GM12878 (cell line): Measurements from ENCODE around the gene PAX5. TPM values are rescaled to one million over a fixed set of nuclear protein-coding genes. Genes with fewer than 3 reads are reported as not detected.

Experiments used
- ATAC-seq: fragments of 200-7000 bp; cut with Tn5 transposase; 3 replicates; pipeline ENCODE4 v1.9.1; 2020; ENCODE audit warnings: mild to moderate bottlenecking, moderate library complexity
- BruUV-seq: library from RNA; stranded (reverse); fragments of 400-500 nt; replicated peaks from 2 replicates; lab custom pipeline; 2021; lab: Mats Ljungman, UMichigan
- CTCF ChIA-PET: fragments of 300-600 bp; sonication (Branson Sonifier 250); formaldehyde crosslinking; extraction: SDS; loops from one replicate; lab custom pipeline; 2021; ENCODE audit warnings: inconsistent platforms; lab: Yijun Ruan, JAX
- POLR2A ChIA-PET: fragments of 350-600 bp; formaldehyde crosslinking; extraction: SDS; loops from one replicate; lab custom pipeline; 2021; ENCODE audit warnings: inconsistent platforms; lab: Charles Lee
- RAD21 ChIA-PET: fragments of 300-600 bp; sonication (Branson Sonifier 250); formaldehyde crosslinking; loops from one replicate; lab custom pipeline; 2023; ENCODE audit warnings: antibody characterized with exemption; ENCODE audit not compliant: unreplicated experiment; lab: Charles Lee
- SMC1A ChIA-PET: fragments of 300-600 bp; sonication (Branson Sonifier 250); formaldehyde crosslinking; loops from one replicate; lab custom pipeline; 2023; ENCODE audit not compliant: unreplicated experiment, uncharacterized antibody; lab: Charles Lee
- DNase-seq: peaks from one replicate; pipeline ENCODE4 v3.0.0-alpha.2; 2011; ENCODE audit warnings: low read depth, low spot score
- FAIRE-seq: peaks from 3 replicates; lab custom pipeline; 2011; peaks lifted over from hg19 to GRCh38; lab: Jason Lieb, UNC
- H2AFZ ChIP-seq: 2 replicates; pipeline ENCODE4 v1.6.0; 2011; ENCODE audit warnings: low read depth, low read length, control low read depth; ENCODE audit not compliant: control insufficient read depth
- H3K27ac ChIP-seq: 2 replicates; pipeline ENCODE4 v1.5.1; 2011; ENCODE audit warnings: control low read depth; ENCODE audit not compliant: control insufficient read depth, insufficient read depth
- H3K27me3 ChIP-seq, 2 experiments: replicated peaks in 1 of 2; 2 replicates each; pipeline versions ENCODE4 v1.6.0 to v1.6.1; 2011; ENCODE audit warnings: low read length in 1 of 2; ENCODE audit not compliant: control insufficient read depth in 2 of 2, insufficient read depth in 2 of 2
- H3K36me3 ChIP-seq, 2 experiments: 2 replicates each; pipeline ENCODE4 v1.5.1; 2011; ENCODE audit warnings: low read length in 1 of 2; ENCODE audit not compliant: control insufficient read depth in 2 of 2, insufficient read depth in 2 of 2
- H3K4me1 ChIP-seq: 2 replicates; pipeline ENCODE4 v1.6.1; 2011; ENCODE audit warnings: mild to moderate bottlenecking, low read length, moderate library complexity, mixed read lengths; ENCODE audit not compliant: control insufficient read depth, insufficient read depth
- H3K4me2 ChIP-seq: 2 replicates; pipeline ENCODE4 v1.6.0; 2011; ENCODE audit warnings: control low read depth; ENCODE audit not compliant: control insufficient read depth, insufficient read depth
- H3K4me3 ChIP-seq: fragments of 200-600 bp; sonication (generic); 2 replicates; pipeline ENCODE4 v1.5.1; 2016
- H3K79me2 ChIP-seq: 2 replicates; pipeline ENCODE4 v1.6.0; 2011; ENCODE audit warnings: low read length; ENCODE audit not compliant: control insufficient read depth, insufficient read depth
- H3K9ac ChIP-seq: 2 replicates; pipeline ENCODE4 v1.8.0; 2011; ENCODE audit warnings: low read length, control low read depth, mixed read lengths; ENCODE audit not compliant: control insufficient read depth, insufficient read depth
- H3K9me3 ChIP-seq: replicated peaks from 3 replicates; pipeline ENCODE4 v1.5.1; 2011; ENCODE audit warnings: mild to moderate bottlenecking, low read length; ENCODE audit not compliant: control insufficient read depth, insufficient read depth
- H4K20me1 ChIP-seq: 2 replicates; pipeline ENCODE4 v1.6.0; 2011; ENCODE audit not compliant: control insufficient read depth, insufficient read depth
- ESRRA ChIP-seq: IDR thresholded peaks from 2 replicates; pipeline ENCODE4 v1.6.1; 2012; ENCODE audit warnings: mild to moderate bottlenecking, low read length, improper control_type of control experiment
- MTA3 ChIP-seq: IDR thresholded peaks from 2 replicates; pipeline ENCODE4 v1.6.1; 2012; ENCODE audit warnings: low read length, inconsistent platforms, borderline replicate concordance
- RBBP5 ChIP-seq: fragments of 200-600 bp; sonication (generic); conservative IDR thresholded peaks from 2 replicates; pipeline ENCODE4 v1.6.1; 2016
- TCF12 ChIP-seq: IDR thresholded peaks from 2 replicates; pipeline ENCODE4 v1.6.1; 2011; ENCODE audit warnings: low read depth, mild to moderate bottlenecking, low read length
- WGBS: methylation state at CpG from one replicate; pipeline ENCODE4 v1.1.6; 2016; ENCODE audit warnings: low lambda C conversion rate; ENCODE audit not compliant: insufficient replicate concordance, insufficient coverage; ENCODE audit errors: missing lambda C conversion rate; 5-methylcytosine and 5-hydroxymethylcytosine counted together
- in situ Hi-C: fragments of 300-500 bp; cut with MboI; formaldehyde crosslinking; loops from 9 replicates; pipeline ENCODE4 v1.14.3; 2018; ENCODE audit warnings: mixed read lengths
- intact Hi-C: fragments of 100-400 bp; cut with micrococcal nuclease; formaldehyde crosslinking; loops from one replicate; pipeline ENCODE4 v1.14.2; 2022; ENCODE audit not compliant: unreplicated experiment
- polyA plus RNA-seq, 11 experiments: library from polyadenylated mRNA; depleted of rRNA in 4 of 11; unstranded in 6 of 11; stranded (reverse) in 5 of 11; fragments of >200 nt; fragmentation: Nextera tagmentation in 4 of 11; fragmentation: Illumina TruSeq in 1 of 11; extraction: Ambion mirVana in 4 of 11; extraction: Trizol in 1 of 11; gene quantifications; 1 replicate in 1 of 11; 2 replicates in 10 of 11; pipeline versions ENCODE4 v1.2.1 to v1.2.3, GENCODE V29; 2011 to 2016; ENCODE audit warnings: inconsistent platforms in 2 of 11, missing spikeins in 2 of 11, low read depth in 1 of 11
- total RNA-seq, 4 experiments: library from RNA; depleted of rRNA in 3 of 4; stranded (reverse); fragments of >200 nt in 3 of 4; fragmentation: Illumina TruSeq in 1 of 4; extraction: Trizol in 1 of 4; gene quantifications; 2 replicates each; pipeline versions ENCODE4 v1.2.1 to v1.2.3, GENCODE V29; 2013 to 2021
- TF ChIP-seq, protein P1 (sequence below): fragments of 450-650 bp; IDR thresholded peaks from 2 replicates; pipeline ENCODE4 v1.6.1; 2017; ENCODE audit warnings: mild to moderate bottlenecking
- TF ChIP-seq, protein P2 (sequence below): fragments of 450-650 bp; formaldehyde crosslinking; IDR thresholded peaks from 2 replicates; pipeline ENCODE4 v1.4.0; 2022; ENCODE audit warnings: mild to moderate bottlenecking, moderate library complexity
- TF ChIP-seq, protein P3 (sequence below): fragments of 450-650 bp; IDR thresholded peaks from 2 replicates; pipeline ENCODE4 v1.6.1; 2016; ENCODE audit warnings: mild to moderate bottlenecking
- TF ChIP-seq, protein P4 (sequence below): fragments of 450-650 bp; conservative IDR thresholded peaks from 2 replicates; pipeline ENCODE4 v1.6.1; 2017; ENCODE audit warnings: mild to moderate bottlenecking, moderate library complexity
- TF ChIP-seq, protein P5 (sequence below): fragments of 450-650 bp; IDR thresholded peaks from 2 replicates; pipeline ENCODE4 v1.6.1; 2017; ENCODE audit warnings: mild to moderate bottlenecking, moderate library complexity

PAX5 gene
- total and polyA plus RNA-seq, 10 of the 15 experiments (the other 5 are each of a cell fraction or from before 2014, with no cell fraction given) = 2.2 to 123 (median 31.9) TPM

DNA sequence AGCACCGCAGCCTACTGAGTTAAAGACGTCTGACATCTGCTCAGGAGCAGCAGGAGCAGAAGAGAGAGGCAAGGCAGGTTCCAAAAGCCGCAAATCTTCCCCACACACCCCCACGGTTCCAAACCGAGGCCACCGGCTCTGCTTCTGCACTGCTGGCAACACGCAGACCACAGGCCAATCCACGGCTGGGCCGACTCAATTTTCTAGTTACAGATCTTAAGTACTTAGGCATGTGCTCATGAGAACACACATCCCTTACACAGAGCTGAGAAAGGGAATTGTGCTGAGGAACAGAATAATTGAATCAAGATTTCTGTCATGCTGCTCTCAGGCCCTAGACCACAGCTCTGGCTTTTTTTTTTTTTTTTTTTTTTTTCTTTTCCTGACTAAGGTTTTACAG, 32.6 kb downstream of the PAX5 start:
- H3K4me1 ChIP-seq = peaks cover 91% of the 10 kb centered on the region
- RAD21 ChIA-PET = interaction anchor here (1.3 to 7.6 kb wide), 6 partner anchors 8 to 322 kb away, joined by 3 to 175 read pairs (median 8); no protein-coding TSS in a partner anchor
- SMC1A ChIA-PET = interaction anchor here (0.6 to 2.2 kb wide), 7 partner anchors 10 to 1369 kb away, joined by 3 to 12 read pairs (median 3); no protein-coding TSS in a partner anchor
- H3K4me2 ChIP-seq = peak overlapping the region; percentile 84
- FAIRE-seq (no peak), ATAC-seq (peak; percentile 23), DNase-seq (no peak)
- H4K20me1 ChIP-seq = no peaks in the 10 kb centered on the region
- WGBS = 0% methylated on average over 9 of the region's 9 CpGs
- peak overlapping the region; percentile 98 for H3K27ac ChIP-seq
- no peak overlapping the region for H2AFZ ChIP-seq
- no peaks in the 10 kb centered on the region for H3K9me3 ChIP-seq
- POLR2A ChIA-PET = interaction anchor here (0.6 to 17.3 kb wide), 11 partner anchors 8 to 381 kb away, joined by 3 to 354 read pairs (median 4); partner anchors contain the start of genes PAX5 and ZCCHC7
- H3K36me3 ChIP-seq = peaks cover 11 to 15% of the 10 kb centered on the region in 2 experiments; a peak in 3 of 4 replicates
- peak overlapping the region; percentile 67 for H3K9ac ChIP-seq
- in situ Hi-C loops (no loop called here), intact Hi-C loops (loop anchor here (2.0 to 10.0 kb wide), 2 partner anchors 57 to 287 kb away; no protein-coding TSS in a partner anchor)
- peaks cover 88% of the 10 kb centered on the region for H3K79me2 ChIP-seq
- no peaks in the 10 kb centered on the region for H3K27me3 ChIP-seq
- CTCF ChIA-PET = interaction anchor here (1.2 to 7.5 kb wide), 5 partner anchors 9 to 333 kb away, joined by 3 to 112 read pairs (median 9); no protein-coding TSS in a partner anchor
- BruUV-seq = no TSS peak
- peak overlapping the region; percentile 42; the same call in 1 of the 2 replicates for H3K4me3 ChIP-seq
- 0 out of 2 replicates have a peak, but pooled peaks have one; percentile 9 for TF ChIP-seq TCF12
- TF ChIP-seq, protein P1, sequence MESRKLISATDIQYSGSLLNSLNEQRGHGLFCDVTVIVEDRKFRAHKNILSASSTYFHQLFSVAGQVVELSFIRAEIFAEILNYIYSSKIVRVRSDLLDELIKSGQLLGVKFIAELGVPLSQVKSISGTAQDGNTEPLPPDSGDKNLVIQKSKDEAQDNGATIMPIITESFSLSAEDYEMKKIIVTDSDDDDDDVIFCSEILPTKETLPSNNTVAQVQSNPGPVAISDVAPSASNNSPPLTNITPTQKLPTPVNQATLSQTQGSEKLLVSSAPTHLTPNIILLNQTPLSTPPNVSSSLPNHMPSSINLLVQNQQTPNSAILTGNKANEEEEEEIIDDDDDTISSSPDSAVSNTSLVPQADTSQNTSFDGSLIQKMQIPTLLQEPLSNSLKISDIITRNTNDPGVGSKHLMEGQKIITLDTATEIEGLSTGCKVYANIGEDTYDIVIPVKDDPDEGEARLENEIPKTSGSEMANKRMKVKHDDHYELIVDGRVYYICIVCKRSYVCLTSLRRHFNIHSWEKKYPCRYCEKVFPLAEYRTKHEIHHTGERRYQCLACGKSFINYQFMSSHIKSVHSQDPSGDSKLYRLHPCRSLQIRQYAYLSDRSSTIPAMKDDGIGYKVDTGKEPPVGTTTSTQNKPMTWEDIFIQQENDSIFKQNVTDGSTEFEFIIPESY = no peak
- TF ChIP-seq MTA3 = no peak
- TF ChIP-seq RBBP5 = no peak
- TF ChIP-seq, protein P2, sequence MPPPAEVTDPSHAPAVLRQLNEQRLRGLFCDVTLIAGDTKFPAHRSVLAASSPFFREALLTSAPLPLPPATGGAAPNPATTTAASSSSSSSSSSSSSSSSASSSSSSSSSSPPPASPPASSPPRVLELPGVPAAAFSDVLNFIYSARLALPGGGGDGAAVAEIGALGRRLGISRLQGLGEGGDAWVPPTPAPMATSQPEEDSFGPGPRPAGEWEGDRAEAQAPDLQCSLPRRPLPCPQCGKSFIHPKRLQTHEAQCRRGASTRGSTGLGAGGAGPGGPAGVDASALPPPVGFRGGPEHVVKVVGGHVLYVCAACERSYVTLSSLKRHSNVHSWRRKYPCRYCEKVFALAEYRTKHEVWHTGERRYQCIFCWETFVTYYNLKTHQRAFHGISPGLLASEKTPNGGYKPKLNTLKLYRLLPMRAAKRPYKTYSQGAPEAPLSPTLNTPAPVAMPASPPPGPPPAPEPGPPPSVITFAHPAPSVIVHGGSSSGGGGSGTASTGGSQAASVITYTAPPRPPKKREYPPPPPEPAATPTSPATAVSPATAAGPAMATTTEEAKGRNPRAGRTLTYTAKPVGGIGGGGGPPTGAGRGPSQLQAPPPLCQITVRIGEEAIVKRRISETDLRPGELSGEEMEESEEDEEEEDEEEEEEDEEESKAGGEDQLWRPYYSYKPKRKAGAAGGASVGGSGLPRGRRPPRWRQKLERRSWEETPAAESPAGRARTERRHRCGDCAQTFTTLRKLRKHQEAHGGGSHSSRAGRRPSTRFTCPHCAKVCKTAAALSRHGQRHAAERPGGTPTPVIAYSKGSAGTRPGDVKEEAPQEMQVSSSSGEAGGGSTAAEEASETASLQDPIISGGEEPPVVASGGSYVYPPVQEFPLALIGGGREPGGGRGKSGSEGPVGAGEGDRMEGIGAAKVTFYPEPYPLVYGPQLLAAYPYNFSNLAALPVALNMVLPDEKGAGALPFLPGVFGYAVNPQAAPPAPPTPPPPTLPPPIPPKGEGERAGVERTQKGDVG (CRISPR knock-in tag) = no peak
- TF ChIP-seq, protein P3, sequence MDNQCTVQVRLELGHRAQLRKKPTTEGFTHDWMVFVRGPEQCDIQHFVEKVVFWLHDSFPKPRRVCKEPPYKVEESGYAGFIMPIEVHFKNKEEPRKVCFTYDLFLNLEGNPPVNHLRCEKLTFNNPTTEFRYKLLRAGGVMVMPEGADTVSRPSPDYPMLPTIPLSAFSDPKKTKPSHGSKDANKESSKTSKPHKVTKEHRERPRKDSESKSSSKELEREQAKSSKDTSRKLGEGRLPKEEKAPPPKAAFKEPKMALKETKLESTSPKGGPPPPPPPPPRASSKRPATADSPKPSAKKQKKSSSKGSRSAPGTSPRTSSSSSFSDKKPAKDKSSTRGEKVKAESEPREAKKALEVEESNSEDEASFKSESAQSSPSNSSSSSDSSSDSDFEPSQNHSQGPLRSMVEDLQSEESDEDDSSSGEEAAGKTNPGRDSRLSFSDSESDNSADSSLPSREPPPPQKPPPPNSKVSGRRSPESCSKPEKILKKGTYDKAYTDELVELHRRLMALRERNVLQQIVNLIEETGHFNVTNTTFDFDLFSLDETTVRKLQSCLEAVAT = 0 out of 2 replicates have a peak, but pooled peaks have one; percentile 34
- no peak for TF ChIP-seq ESRRA
- TF ChIP-seq, protein P4, sequence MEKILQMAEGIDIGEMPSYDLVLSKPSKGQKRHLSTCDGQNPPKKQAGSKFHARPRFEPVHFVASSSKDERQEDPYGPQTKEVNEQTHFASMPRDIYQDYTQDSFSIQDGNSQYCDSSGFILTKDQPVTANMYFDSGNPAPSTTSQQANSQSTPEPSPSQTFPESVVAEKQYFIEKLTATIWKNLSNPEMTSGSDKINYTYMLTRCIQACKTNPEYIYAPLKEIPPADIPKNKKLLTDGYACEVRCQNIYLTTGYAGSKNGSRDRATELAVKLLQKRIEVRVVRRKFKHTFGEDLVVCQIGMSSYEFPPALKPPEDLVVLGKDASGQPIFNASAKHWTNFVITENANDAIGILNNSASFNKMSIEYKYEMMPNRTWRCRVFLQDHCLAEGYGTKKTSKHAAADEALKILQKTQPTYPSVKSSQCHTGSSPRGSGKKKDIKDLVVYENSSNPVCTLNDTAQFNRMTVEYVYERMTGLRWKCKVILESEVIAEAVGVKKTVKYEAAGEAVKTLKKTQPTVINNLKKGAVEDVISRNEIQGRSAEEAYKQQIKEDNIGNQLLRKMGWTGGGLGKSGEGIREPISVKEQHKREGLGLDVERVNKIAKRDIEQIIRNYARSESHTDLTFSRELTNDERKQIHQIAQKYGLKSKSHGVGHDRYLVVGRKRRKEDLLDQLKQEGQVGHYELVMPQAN = no peak
- TF ChIP-seq, protein P5, sequence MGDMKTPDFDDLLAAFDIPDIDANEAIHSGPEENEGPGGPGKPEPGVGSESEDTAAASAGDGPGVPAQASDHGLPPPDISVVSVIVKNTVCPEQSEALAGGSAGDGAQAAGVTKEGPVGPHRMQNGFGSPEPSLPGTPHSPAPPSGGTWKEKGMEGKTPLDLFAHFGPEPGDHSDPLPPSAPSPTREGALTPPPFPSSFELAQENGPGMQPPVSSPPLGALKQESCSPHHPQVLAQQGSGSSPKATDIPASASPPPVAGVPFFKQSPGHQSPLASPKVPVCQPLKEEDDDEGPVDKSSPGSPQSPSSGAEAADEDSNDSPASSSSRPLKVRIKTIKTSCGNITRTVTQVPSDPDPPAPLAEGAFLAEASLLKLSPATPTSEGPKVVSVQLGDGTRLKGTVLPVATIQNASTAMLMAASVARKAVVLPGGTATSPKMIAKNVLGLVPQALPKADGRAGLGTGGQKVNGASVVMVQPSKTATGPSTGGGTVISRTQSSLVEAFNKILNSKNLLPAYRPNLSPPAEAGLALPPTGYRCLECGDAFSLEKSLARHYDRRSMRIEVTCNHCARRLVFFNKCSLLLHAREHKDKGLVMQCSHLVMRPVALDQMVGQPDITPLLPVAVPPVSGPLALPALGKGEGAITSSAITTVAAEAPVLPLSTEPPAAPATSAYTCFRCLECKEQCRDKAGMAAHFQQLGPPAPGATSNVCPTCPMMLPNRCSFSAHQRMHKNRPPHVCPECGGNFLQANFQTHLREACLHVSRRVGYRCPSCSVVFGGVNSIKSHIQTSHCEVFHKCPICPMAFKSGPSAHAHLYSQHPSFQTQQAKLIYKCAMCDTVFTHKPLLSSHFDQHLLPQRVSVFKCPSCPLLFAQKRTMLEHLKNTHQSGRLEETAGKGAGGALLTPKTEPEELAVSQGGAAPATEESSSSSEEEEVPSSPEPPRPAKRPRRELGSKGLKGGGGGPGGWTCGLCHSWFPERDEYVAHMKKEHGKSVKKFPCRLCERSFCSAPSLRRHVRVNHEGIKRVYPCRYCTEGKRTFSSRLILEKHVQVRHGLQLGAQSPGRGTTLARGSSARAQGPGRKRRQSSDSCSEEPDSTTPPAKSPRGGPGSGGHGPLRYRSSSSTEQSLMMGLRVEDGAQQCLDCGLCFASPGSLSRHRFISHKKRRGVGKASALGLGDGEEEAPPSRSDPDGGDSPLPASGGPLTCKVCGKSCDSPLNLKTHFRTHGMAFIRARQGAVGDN = peak; percentile 73
